Measurements from ENCODE around the gene RNF141.
A peak's percentile ranks its signal among the peaks of the same experiment; 100 is the strongest.

The RNF141 gene, protein sequence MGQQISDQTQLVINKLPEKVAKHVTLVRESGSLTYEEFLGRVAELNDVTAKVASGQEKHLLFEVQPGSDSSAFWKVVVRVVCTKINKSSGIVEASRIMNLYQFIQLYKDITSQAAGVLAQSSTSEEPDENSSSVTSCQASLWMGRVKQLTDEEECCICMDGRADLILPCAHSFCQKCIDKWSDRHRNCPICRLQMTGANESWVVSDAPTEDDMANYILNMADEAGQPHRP

DNA sequence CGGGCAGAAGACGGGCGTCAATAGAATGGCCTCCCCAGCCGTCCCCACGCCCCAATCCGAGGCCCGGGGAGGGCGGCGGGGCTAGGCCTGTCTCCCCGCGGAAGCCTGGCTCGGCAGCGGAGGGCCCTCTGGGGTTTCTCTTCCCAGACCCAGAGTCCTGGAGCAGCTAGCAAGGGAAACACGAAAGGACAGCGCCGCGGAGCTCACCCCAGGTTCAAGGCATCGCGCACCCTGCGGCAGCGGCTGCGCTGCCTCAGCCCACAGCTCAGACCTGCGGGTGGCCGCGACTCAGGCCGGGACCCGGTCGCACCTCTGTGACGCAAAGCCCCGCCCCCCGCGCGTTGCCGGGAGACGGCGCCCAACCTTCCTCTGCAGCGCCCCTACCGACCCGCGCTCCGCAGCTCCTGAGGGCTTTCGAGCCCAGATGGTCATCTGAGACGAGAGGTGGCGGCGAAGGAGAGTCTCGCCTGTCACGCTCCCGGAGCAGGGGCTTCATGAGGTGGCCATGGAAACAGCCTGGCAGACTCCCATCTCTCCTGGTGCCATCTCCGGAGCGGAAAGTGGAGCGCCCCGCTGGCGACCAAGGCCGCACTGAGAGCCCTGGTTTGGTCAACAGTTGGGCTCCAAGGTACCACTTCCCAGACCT is at the start of gene RNF141:
RNF141 (minus strand) TSS at position 273 of the 646 bp plus-strand sequence. CDS start 7,029 bp downstream, outside the sequence.
- peak; percentile 98 to 99 for DNase-seq

DNA sequence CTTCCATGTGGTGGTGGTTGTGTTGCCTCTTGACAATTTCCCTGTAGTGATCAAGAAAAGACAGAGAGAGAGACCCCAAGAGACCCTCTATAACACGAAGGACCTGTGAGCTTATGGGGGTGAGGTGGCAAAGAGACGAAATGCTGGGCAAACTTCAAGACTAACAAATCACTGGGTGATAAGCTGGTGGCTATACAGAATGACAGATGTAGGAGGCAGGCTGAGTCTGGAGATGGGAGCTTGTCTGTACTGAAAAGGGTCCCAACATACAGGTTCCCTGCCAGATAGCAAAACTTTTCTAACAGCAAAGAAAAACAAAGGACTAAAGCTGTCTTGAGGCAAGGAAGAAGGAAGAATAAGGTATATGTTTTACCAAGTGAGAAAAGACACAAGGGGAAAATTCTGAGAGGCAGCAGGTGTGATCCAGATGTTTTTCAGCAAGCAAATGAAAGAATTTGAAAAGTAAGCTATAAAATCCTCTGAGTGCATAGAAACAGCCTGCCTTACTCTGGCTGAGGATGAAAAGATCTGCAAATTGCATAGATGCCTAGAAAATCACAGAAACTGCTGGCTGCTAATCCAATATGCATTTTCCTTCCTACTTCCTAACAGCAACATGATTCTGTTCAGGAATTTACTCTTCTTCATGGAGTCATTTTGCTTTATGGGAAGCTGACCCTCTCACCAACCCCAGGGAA is 49.4 kb upstream of the RNF141 start:
- no peak for DNase-seq

DNA sequence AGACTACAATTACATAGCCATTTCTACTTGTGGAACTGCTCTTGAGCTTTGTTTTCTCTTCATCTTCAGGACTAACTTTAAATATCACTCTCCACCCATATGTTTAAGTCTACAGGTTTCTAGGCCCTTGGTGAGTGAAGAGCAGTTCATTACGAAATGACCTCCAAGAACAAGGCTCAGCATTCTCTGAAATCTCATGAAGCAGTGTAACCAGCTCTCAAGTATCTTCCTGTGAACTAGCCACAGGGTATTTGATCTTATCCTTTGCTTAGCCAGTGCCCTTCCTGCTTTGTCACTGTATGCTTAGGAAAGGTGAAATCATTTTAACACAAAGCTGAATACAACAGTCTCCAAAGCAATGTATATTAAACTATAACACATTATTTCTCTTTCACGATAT is 47.9 kb upstream of the RNF141 start:
- no peak for DNase-seq

DNA sequence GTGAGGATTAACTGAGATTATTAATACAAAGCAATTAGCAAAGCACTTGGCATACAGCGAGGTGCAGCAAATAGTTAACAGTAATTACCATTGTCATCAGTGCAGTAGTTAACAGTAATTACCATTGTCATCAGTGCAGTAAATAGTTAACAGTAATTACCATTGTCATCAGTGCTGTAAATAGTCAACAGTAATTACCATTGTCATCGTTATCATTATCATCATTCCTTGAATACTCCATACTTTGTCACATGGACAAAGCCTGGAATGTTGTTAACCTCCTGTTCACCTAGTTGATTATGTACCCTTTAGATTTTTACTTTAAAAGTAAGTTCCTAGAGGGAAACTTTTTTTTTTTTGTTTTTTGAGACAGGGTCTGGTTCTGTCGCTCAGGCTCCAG is 47.0 kb upstream of the RNF141 start:
- DNase-seq: no peak

DNA sequence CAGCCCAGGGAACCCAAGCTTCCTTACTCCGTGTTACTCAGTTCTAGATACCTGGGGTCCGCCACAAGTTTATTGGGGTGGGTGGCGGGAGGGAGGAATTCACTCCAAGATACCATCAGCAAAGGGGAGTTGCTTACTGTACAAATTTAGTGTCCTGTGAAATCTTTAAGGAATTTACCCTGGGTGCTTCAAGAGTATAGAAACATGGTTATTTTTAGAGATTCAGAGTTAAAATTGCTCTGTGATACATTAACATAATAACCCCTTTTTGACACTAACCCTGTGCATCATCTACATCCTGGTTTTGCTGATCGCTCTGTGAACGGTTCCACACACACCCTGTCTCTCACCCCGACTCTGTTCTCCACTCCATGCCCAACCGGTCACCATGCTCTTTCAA is 46.4 kb upstream of the RNF141 start:
- DNase-seq: no peak

DNA sequence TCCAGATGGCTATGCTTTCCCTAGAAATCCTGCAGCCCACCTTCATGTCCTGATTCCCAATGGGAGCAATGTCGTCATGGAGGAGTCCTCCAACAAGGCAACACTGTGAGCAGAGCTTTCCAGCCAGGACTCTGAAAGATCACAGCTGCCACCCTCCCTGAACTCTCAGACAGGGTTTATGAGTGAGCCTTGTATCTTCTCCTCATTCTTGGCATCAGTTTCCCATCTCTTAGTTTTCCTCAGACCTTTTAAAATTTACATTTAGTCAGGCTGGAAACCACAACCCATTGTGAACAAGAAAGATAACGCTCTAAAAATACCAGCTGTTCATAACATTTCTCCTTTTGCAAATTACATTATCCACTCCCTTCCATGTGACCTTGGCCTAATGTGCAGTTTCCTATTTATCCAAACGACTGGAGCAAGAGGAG is 43.1 kb upstream of the RNF141 start:
- no peak for DNase-seq

DNA sequence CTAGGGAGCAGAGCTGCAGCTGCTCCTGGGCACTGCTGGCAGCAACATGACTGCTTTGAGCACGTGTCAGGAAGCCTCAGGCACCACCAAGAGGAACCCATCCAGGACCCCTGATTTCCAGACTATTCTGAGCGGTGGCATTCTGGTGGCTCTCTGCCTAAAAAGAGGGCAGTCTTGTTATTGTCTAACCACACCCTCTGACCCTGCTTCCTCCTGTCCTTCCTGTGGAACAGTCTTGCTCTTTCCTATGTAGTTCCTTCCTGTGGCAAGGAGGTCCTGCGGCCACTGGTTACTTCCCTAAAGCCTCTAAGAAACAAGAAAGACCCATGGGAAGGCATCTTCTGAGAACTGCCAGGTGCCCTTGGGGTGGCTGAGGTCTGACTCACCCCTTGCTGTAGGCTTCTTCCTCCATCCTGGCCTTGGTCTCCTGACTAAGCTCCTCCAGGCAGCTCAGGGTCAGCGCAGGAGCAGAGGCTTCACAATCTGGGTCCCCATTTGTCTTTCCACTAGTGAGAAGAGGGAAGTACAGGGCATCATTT is 40.6 kb upstream of the RNF141 start:
- DNase-seq: no peak

DNA sequence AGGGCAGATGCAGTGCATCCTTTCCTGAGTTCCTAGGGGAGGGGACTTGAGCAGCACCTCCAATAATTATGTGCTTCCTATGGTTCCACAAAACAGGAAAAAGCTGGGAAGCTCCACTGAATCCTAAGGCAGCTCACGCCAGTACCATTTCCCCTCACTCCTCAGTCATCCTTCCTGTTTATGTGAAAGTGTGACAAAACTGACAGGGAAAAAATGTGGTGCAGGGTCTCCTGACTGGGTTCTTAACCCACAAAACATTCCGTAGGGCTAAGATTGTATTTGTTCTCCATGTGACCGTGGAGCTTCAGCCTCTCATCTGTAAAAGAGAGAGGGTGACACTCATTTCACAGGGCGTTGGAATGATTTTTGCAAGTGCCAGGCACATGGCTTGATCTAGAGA is 39.6 kb upstream of the RNF141 start:
- no peak for DNase-seq

DNA sequence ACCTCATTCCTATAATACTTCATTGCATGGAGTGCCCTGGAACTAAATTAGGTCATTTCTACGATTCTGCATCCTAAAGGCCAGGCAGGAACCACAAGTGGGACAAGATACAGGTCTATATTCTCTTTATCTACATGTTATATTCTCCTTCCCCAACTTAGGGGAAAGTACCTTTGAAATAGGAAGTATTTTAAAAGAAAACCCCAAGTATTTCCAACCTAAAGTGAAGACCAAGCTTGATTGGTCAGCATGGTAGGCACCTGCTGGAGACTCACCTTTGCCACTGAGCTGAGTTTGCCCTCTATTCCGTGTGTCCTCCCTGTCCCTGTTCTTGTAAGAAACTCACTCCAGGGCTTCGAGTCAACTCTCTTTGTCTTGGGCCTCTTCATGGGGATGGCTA is 38.7 kb upstream of the RNF141 start:
- no peak for DNase-seq

DNA sequence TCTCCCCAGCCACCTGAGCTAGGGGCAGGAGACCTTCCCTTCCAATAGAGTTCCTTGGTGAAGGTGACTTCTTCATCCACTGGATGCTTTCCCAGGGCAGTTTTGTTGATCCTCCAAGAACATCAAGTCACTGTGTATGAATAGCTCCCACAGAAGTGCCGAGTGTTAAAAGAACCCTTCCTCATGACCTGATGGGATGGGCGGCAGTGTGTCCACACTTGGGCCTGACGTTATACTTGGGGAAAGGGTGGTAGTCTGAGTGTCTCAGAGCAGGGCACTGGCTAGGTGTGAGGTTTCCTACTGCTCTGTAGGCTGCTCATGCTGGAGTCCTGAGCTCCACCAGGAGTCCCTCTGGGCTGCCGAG is 35.0 kb upstream of the RNF141 start:
- DNase-seq: no peak

DNA sequence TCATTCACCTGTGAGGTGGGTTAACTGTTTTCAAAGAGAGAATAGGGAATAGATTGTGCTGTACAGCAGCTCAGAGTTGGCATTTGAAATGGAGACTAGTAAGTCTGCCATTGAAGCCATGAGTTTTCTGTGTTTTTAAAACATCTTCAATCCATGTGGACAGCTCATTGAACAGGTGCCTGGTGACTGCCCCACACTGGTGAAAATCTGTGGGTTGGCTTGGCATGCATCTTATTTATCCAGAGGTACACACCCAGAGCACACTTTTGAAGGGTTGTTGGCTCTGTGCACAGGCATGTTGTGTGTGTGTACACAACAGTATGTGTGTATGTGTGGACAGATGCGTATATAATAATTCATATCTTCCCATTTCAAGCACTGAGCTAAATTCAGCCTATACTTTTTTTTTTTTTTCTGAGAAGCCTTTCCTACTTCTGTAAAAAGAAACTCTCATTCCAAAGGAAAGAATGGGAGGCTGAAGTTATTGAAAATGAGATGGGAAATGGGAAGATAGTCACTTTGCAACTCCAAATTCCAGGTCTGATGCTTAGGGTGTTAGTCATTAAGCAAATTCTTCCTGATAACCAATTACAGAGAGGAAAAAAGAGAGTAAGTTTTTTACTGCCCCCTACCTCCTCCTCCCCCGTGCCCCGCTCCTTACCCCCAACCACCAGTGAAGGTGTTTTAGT is 34.5 kb upstream of the RNF141 start:
- no peak for DNase-seq

DNA sequence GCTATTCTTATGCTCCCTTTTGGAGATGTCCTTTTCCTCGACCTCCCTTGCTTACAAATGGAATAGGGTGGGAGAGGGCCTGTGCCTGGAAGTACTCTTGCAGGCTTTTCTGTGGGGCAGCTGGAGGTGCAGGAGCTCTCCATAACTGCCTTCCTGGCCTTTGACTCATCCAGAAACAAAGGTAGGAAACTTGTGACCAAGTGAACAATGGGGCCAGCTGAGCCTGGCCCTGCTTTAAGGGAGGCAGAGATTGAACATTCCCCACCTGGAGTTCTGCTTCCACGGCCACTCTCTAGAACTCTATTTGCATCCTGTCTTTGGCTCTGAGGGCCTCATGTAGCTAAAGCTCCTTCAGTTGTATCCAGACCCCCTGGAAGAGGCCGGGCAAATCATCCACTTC is 32.6 kb upstream of the RNF141 start:
- DNase-seq: no peak

DNA sequence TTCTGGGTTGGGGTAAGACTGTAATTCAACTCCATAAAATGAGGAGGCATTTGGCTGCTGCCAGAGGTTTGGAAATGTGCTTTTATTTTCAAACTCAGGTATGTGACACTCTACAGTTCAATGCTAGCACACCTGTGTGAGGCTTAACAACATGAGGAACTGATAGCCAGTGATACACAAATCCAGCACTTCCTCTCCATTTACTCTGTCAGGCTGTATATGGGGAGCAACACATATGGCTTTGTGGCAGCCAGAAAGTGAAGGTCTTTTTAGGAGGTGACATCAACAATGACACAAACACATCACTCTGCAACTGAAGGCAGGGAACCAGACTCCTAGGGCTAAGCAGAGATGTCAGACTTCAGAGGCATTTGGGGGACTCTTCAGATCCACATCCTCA is 32.0 kb upstream of the RNF141 start:
- no peak for DNase-seq

DNA sequence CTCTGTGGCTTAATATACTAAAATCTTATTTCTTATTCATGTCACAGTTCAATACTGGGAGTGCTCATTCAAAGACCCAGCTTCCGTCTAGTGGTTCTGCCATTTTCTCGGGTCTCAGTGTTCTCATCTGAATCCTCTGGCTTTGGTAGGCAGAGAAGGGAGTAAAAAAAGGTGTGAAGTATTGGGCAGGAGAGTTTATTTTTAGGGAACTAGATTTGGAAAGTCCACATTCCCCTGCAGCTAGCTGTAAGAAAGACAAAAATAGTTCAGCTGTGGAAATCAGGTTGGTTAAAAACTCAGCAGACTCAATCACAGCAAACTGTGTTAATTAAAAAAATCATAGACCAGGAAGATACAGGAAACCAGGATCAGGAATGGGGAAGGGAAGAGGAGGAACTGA is 31.5 kb upstream of the RNF141 start:
- no peak for DNase-seq

DNA sequence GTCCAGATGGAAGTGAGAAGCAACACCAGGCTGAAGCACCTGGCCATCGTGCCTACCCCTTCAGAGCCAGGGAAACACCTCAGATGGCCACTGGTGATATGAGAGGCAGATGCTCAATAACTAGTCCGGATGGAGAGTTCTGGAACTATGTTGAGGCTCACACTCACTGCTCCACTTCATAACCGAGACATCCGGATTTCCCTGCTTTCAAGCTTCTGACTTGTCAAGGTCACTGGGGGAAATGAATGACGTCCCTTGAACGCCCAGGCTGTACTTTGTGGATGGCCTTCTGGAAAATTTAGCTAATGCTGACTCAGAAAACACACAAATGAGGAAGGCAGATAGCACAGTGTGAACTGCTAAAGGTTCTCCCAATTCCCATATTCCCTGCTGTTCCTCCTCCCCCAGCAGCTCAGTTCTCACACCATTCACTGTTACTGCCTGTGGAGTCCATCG is 27.5 kb upstream of the RNF141 start, which contains the start of gene LYVE1:
LYVE1 (minus strand) TSS at position 180 of the 456 bp plus-strand sequence; CDS start at position 47, 133 bp downstream.
- no peak for DNase-seq

DNA sequence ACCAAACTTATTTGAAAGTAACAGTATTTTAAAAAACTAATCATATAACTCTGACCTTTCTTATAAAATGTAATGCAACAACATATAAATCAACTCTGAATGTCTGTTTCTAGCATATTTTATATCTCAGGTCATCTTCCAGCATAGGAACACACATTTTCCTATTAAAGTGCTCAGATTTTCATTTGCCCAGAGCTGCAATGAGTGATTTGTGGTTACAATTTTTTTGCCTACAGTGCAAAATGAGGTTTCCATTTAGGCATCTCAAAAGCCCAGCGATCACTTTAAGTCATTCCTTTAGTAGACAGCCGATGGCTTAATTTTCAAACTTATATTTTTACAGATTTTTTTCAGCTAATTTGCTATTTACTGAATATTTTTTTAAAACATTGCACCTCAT is 26.5 kb upstream of the RNF141 start:
- no peak for DNase-seq

DNA sequence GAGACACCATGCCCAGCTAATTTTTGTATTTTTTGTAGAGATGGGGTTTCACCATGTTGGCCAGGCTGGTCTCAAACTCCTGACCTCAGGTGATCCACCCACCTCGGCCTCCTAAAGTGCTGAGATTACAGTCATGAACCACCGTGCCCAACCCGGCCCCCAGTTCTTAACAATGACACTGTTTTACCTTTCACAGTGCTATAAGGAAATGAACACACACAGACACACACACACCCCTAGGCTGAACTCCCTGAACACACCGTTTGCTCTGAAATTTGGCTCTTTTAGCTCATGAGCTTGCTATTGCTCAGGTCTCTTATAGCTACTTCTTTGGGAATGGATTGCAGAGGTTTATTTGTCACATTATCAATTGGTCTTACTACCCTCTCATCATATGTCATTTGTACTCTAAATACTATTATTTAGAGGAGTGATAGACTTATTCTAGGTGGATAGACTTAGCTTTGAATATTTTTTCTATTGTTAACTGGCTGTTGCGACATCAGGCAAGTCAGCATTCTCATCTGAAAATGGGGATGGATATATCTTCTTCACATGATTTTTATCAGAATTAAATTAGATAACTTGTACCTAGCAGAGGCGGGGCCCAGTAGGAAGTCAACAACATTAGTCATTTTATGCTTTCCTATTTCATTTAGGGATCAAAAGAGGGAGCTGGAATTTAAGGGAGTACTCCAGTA is 25.4 kb upstream of the RNF141 start:
- DNase-seq: no peak

DNA sequence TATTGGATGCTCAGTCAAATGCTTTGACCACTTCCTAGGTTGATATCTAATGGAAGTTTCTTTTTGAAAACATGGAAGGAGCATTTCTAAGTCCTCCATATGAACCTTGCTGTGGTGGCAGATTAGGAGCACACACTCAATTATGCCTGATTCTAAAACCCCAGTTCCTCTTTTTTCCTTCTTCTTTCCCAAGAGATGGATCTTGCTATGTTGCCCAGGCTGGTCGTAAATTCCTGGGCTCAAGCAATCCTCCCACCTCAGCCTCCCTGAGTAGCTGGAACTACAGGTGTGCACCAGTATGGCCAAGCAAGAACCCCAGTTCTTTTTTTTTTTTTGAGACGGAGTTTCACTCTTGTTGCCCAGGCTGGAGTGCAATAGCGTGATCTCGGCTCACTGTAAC is 24.5 kb upstream of the RNF141 start:
- DNase-seq: no peak

DNA sequence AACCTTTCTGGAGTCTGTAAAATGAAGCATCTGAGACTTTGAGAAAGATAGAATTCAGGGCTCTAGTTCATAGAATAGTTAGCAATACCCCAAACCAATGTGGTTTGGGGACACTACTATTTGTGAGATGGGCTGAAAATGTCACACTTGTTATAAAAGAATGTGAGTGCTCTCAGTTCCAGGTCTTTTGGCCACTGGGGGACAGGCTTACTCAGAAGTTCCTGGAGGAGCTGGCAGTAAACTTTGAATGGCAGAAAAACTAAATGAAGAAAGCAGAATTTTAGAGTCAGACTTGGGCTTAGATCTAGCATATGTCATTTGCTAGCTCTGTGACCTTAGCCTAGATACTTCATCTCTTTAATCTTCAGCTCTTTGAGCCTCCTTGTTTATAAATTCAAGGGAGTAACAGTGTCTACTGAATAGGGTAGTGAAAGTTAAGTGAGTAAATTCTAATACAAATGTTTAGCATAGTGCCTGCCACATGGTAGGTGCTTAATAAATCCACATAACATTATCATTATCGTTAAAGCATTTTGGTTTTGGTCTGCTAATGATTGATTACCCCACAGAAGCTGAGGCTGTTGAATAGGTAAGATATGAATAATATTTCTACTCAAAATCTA is 23.8 kb upstream of the RNF141 start:
- no peak for DNase-seq

DNA sequence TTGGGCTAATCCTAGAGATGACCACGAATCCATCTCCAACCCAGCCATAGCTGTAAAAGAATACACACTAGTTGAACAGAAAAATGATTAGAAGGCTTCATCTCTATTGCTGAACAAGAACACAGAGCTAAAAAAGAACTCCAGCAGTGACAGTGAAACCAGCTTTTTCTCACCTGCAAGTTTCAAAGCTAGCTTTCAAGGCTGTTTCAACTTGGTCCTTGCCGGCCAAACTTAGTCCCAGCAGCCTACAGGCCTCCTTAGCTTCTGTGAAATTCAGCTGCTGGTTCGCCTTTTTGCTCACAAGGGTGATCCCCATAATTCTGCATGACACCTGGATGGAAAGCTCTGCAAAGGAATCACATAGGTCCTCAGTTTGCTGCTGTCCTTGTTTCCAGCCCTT is 23.0 kb upstream of the RNF141 start:
- no peak for DNase-seq

DNA sequence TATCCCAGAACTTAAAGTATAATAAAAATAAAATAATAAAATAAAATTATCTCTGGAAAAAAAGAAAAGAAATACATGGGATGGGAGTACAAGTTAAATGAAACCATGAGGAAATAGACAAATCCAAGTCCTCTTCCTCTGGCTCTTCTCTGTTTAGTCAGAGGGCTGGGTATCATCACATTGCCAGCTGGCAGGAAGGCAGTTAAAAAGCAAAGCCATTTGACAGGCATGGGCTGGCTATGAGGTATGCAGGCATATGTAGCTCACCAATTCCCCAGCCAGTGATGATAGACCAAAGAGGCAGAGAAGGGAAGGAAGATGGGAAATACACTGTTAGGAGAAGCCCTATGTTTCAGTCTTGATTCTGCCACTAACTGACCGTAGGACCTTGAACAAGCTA is 21.0 kb upstream of the RNF141 start:
- DNase-seq: no peak
